LNCaP clone FGC (cell line): ENCODE measurements around the gene PHKG1.
"Not testable (repeated sequence)": the region's sequence is repeated elsewhere in the genome, so short reads cannot be mapped to it uniquely, and the experiment has no call there.

Experiments used
- DNase-seq: peaks from one replicate; pipeline ENCODE4 v3.0.0-alpha.2; 2011; ENCODE audit warnings: low read depth
- H3K4me3 ChIP-seq: 2 replicates; pipeline ENCODE4 v1.5.1; 2011; ENCODE audit warnings: mild to moderate bottlenecking, low read depth, low read length, control low read depth
- CTCF ChIP-seq: IDR thresholded peaks from 2 replicates; pipeline ENCODE4 v1.5.1; 2012; ENCODE audit warnings: mild to moderate bottlenecking; ENCODE audit not compliant: control insufficient read depth, insufficient read depth; ENCODE audit errors: extremely low read depth

The PHKG1 gene

GRCh38 chr7:56053993-56054392 lies 38.8 kb downstream of the PHKG1 start:
- no peak for DNase-seq
- TF ChIP-seq CTCF, result no peak
- no peak overlapping the region for H3K4me3 ChIP-seq

DNA sequence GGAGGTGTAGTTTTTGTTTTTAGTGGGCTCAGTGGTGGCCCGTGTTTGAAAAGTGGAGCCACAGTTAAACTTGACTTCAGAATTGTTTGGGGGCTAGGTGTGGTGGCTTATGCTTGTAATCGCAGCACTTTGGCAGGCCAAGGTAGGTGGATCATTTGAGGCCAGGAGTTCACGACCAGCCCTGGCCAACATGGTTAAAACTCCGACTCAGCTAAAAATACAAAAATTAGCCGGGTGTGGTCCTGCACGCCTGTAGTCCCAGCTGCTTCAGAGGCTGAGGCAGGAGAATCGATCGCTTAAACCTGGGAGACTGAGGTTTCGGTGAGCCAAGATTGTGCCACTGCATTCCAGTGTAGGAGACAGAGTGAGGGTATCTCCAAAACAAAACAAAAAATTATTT lies 39.4 kb downstream of the PHKG1 start:
- TF ChIP-seq CTCF, result no peak
- DNase-seq, result no peak
- H3K4me3 ChIP-seq, result peak overlapping the region; percentile 98; the same call in 1 of the 2 replicates

DNA sequence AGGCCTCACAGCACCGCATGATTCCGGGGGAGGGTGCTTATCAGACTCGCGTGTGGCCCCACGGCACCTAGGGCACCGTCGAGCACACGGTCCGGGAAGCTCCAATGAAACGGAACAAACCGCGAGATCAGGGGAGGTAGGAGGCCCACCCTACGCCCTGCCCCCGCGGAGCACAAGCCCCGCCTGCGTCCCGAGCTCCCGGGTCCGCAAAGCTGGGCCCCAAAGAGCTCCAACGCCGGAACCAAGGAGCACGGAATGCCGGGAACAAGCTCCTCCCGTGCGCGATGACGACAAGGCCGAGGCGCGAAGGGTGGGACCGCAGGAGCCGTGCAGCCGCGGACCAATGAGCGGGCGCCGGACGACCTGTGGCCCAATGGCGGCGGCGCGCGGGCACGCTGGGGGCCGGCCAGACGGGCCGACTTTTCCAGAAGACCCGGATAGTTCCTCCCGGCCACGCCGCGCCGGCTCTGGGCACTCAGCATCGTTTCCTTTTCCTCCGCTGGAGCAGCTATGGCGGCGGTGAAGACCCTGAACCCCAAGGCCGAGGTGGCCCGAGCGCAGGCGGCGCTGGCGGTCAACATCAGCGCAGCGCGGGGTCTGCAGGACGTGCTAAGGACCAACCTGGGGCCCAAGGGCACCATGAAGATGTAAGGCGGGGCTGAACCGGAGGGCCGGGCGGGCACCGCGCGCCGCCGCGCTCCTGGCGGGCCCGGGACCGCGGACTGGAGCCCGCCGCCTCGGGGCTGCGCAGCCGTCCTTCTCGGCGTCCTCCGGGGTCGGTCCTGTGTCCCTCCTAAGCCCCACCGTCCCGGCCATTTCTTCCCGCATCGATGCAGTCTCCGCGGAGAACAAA lies 41.2 kb downstream of the PHKG1 start, which contains the start of the genes CCT6A and PSPH:
CCT6A (plus strand) TSS at position 427 of the 853 bp plus-strand sequence; CDS start at position 511, 84 bp downstream.
PSPH (minus strand) TSS at position 106 of the 853 bp plus-strand sequence. CDS start 30,232 bp downstream, outside the sequence.
- peak within 1 kb of the TSS; percentile 98 for H3K4me3 ChIP-seq
- peak; percentile 95 for DNase-seq
- no peak for TF ChIP-seq CTCF

DNA sequence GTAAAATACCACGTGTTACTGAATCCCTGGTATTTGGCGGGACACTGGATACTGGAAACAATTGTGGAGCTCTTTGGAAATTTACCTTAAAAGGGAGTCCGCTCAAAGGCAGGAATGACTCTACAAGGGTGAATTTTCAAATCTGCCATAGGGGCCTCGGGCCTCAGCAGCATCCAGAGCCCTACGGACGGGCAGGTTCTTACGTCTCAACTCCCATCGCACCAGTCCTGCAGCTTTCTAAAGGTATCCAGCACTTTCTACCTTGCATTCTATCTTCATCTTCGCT lies 41.8 kb downstream of the PHKG1 start:
- DNase-seq, result no peak
- no peak for TF ChIP-seq CTCF
- peak overlapping the region; percentile 98 for H3K4me3 ChIP-seq

GRCh38 chr7:56048763-56049162 lies 44.0 kb downstream of the PHKG1 start:
- H3K4me3 ChIP-seq, DNase-seq: not testable (repeated sequence)

GRCh38 chr7:56048245-56048644 lies 44.5 kb downstream of the PHKG1 start:
- TF ChIP-seq CTCF, result no peak
- H3K4me3 ChIP-seq, result no peak overlapping the region
- no peak for DNase-seq

GRCh38 chr7:56047446-56048116 lies 45.2 kb downstream of the PHKG1 start:
- not testable (repeated sequence) for H3K4me3 ChIP-seq, DNase-seq
